Testis (tissue), 2 donors: Measurements from ENCODE around the gene CHRNB2.

ENCODE experiments used
- POLR2A ChIP-seq: fragments of 450-650 bp; IDR thresholded peaks from one replicate; pipeline ENCODE4 v1.6.1; 2017; ENCODE audit warnings: antibody characterized with exemption, mild to moderate bottlenecking, moderate library complexity
- TF ChIP-seq, protein P1 (sequence below), 3 experiments: fragments of 450-650 bp in 2 of 3; fragments of 200-600 bp in 1 of 3; sonication (generic) in 1 of 3; IDR thresholded peaks; one replicate each; pipeline ENCODE4 v1.5.1; 2016 to 2019; ENCODE audit warnings: antibody characterized with exemption in 3 of 3, mild to moderate bottlenecking in 2 of 3, moderate library complexity in 1 of 3

DNA sequence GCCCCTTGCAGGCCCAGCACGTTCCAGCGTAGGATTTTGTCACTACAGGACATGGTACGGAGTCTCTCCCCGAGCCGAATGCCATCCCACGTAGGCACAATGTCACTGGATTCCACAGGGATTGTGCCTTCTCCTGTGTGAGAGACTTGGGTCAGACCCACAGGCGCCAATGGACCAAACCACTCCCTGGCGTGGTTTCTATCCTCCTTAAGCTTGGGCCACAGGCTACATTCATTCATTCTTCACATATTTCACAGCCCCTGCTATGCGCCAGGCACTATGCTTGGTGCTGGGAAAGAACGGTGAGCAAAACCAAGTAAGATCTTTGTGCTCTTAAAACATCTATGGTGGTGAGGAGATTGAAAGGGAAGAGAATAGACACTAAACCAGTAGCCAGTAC lies 18.7 kb downstream of the CHRNB2 start:
- TF ChIP-seq, protein P1, sequence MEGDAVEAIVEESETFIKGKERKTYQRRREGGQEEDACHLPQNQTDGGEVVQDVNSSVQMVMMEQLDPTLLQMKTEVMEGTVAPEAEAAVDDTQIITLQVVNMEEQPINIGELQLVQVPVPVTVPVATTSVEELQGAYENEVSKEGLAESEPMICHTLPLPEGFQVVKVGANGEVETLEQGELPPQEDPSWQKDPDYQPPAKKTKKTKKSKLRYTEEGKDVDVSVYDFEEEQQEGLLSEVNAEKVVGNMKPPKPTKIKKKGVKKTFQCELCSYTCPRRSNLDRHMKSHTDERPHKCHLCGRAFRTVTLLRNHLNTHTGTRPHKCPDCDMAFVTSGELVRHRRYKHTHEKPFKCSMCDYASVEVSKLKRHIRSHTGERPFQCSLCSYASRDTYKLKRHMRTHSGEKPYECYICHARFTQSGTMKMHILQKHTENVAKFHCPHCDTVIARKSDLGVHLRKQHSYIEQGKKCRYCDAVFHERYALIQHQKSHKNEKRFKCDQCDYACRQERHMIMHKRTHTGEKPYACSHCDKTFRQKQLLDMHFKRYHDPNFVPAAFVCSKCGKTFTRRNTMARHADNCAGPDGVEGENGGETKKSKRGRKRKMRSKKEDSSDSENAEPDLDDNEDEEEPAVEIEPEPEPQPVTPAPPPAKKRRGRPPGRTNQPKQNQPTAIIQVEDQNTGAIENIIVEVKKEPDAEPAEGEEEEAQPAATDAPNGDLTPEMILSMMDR (IDR thresholded peaks at IDR 0.05), result no peak
- no peak for TF ChIP-seq POLR2A
